Measurements from ENCODE around the gene MYO1D. TPM values are rescaled to one million over a fixed set of nuclear protein-coding genes. Genes with fewer than 3 reads are reported as not detected.

Gene MYO1D
- total RNA-seq, 1 experiment from 2014 or later = 57.2 TPM

GRCh38 chr17:32609085-32609484 lies 267.8 kb downstream of the MYO1D start:
- no peak overlapping the region for H3K4me3 Mint-ChIP-seq (ENCODE audit: low read depth, unreplicated experiment)
- intact Hi-C loops (cut with micrococcal nuclease; ENCODE audit: unreplicated experiment) = loop anchor here (2.0 kb wide), 1 partner anchor 146 kb away; no protein-coding TSS in a partner anchor

GRCh38 chr17:32608267-32608666 lies 268.7 kb downstream of the MYO1D start:
- DNase-seq = no peak
- Mint-ChIP-seq H3K36me3 (ENCODE audit: insufficient read depth, unreplicated experiment) (no peaks in the 10 kb centered on the region), H3K4me1 (ENCODE audit: low read depth, unreplicated experiment) (peaks cover 8% of the 10 kb centered on the region), H3K9me3 (ENCODE audit: low read depth, unreplicated experiment) (no peaks in the 10 kb centered on the region), H3K27me3 (ENCODE audit: unreplicated experiment) (no peaks in the 10 kb centered on the region), H3K4me3 (ENCODE audit: low read depth, unreplicated experiment) (no peak overlapping the region), H3K27ac (ENCODE audit: unreplicated experiment) (no peak overlapping the region)
- BruUV-seq (replicated peaks) = no TSS peak
- CTCF ChIA-PET = no interaction called here
- intact Hi-C loops (cut with micrococcal nuclease; ENCODE audit: unreplicated experiment) = loop anchor here (2.0 kb wide), 1 partner anchor 145 kb away; no protein-coding TSS in a partner anchor
- TF ChIP-seq CTCF (IDR thresholded peaks at IDR 0.05; ENCODE audit: unreplicated experiment) = no peak

More at GRCh38 chr17:32609085-32609484, 267.8 kb downstream of the MYO1D start:
- TF ChIP-seq CTCF (IDR thresholded peaks at IDR 0.05; ENCODE audit: unreplicated experiment) = peak; percentile 52
- no peak overlapping the region for H3K27ac Mint-ChIP-seq (ENCODE audit: unreplicated experiment)
- peaks cover 8% of the 10 kb centered on the region for H3K4me1 Mint-ChIP-seq (ENCODE audit: low read depth, unreplicated experiment)
- H3K9me3 Mint-ChIP-seq (ENCODE audit: low read depth, unreplicated experiment) = no peaks in the 10 kb centered on the region
- no peaks in the 10 kb centered on the region for H3K27me3 Mint-ChIP-seq (ENCODE audit: unreplicated experiment)
- CTCF ChIA-PET = no interaction called here
- no peaks in the 10 kb centered on the region for H3K36me3 Mint-ChIP-seq (ENCODE audit: insufficient read depth, unreplicated experiment)
- peak; percentile 78 for DNase-seq
- BruUV-seq (replicated peaks) = no TSS peak

GRCh38 chr17:32604966-32605365 lies 272.0 kb downstream of the MYO1D start:
- TF ChIP-seq CTCF (IDR thresholded peaks at IDR 0.05; ENCODE audit: unreplicated experiment) = no peak
- intact Hi-C loops (cut with micrococcal nuclease; ENCODE audit: unreplicated experiment) = no loop called here
- no peak overlapping the region for H3K4me3 Mint-ChIP-seq (ENCODE audit: low read depth, unreplicated experiment)
- BruUV-seq (replicated peaks) = no TSS peak
- CTCF ChIA-PET = no interaction called here
- H3K27ac Mint-ChIP-seq (ENCODE audit: unreplicated experiment) = no peak overlapping the region
- DNase-seq = no peak
- no peaks in the 10 kb centered on the region for H3K36me3 Mint-ChIP-seq (ENCODE audit: insufficient read depth, unreplicated experiment)
- H3K4me1 Mint-ChIP-seq (ENCODE audit: low read depth, unreplicated experiment) = peaks cover 8% of the 10 kb centered on the region
- H3K27me3 Mint-ChIP-seq (ENCODE audit: unreplicated experiment) = no peaks in the 10 kb centered on the region
- H3K9me3 Mint-ChIP-seq (ENCODE audit: low read depth, unreplicated experiment) = no peaks in the 10 kb centered on the region

- no peak overlapping the region for H3K4me3 Mint-ChIP-seq (ENCODE audit: low read depth, unreplicated experiment)
- H3K4me1 Mint-ChIP-seq (ENCODE audit: low read depth, unreplicated experiment) = no peaks in the 10 kb centered on the region
- H3K36me3 Mint-ChIP-seq (ENCODE audit: insufficient read depth, unreplicated experiment) = no peaks in the 10 kb centered on the region
- no peaks in the 10 kb centered on the region for H3K27me3 Mint-ChIP-seq (ENCODE audit: unreplicated experiment)
- BruUV-seq (replicated peaks) = no TSS peak
- DNase-seq = no peak
- no peak for TF ChIP-seq CTCF (IDR thresholded peaks at IDR 0.05; ENCODE audit: unreplicated experiment)
- CTCF ChIA-PET = interaction anchor here (0.7 kb wide), 1 partner anchor 19 kb away, joined by 3 read pairs; no protein-coding TSS in a partner anchor
- no peaks in the 10 kb centered on the region for H3K9me3 Mint-ChIP-seq (ENCODE audit: low read depth, unreplicated experiment)
- H3K27ac Mint-ChIP-seq (ENCODE audit: unreplicated experiment) = no peak overlapping the region
- intact Hi-C loops (cut with micrococcal nuclease; ENCODE audit: unreplicated experiment) = no loop called here
Observed at GRCh38 chr17:32602396-32602795, 274.5 kb downstream of the MYO1D start.
